Measurements from ENCODE around the gene MAGEA9.

The MAGEA9 gene

GRCh38 chrX:149799938-149800337, 18.2 kb downstream of the MAGEA9 start:
- WGBS, 2 donors (ENCODE audit: extremely low coverage in 2 of 2, insufficient read length in 2 of 2, insufficient replicate concordance in 1 of 2): 100% methylated on average over 1 of the region's 3 CpGs
- H3K4me1 ChIP-seq (ENCODE audit: control insufficient read depth in 2 of 2, insufficient read depth in 1 of 2, low read depth in 1 of 2, low read length in 2 of 2): no peaks in the 10 kb centered on the region
- H3K9me3 ChIP-seq (replicated peaks in 1 of 2; ENCODE audit: control insufficient read depth in 2 of 2, insufficient read depth in 1 of 2, low read depth in 1 of 2, low read length in 2 of 2): no peaks in the 10 kb centered on the region
- no peak overlapping the region for H3K27ac ChIP-seq (replicated peaks; ENCODE audit: low read length)
- H3K36me3 ChIP-seq (replicated peaks in 1 of 2; ENCODE audit: control insufficient read depth in 2 of 2, insufficient read depth in 2 of 2, low read length in 2 of 2): no peaks in the 10 kb centered on the region
- H2AK5ac ChIP-seq (ENCODE audit: low read depth, low read length): no peak overlapping the region
- DNase-seq (ENCODE audit: low spot score): no peak
- no peak overlapping the region for H3K9ac ChIP-seq (ENCODE audit: low read depth, low read length, poor library complexity)
- no peak overlapping the region for H3K4me3 ChIP-seq (ENCODE audit: low read length in 2 of 2)
- no peak overlapping the region for H3K18ac ChIP-seq (ENCODE audit: low read length)
- no peak overlapping the region for H2BK5ac ChIP-seq (ENCODE audit: low read length)
- H3K27me3 ChIP-seq (ENCODE audit: control insufficient read depth in 3 of 3, insufficient read depth in 3 of 3, low read depth in 1 of 3, low read length in 3 of 3): peaks cover 0 to 8% (median 0%) of the 10 kb centered on the region in 3 experiments
- H3K4me2 ChIP-seq (ENCODE audit: insufficient read depth, low read length, poor library complexity, severe bottlenecking): no peak overlapping the region
- H3K23ac ChIP-seq (ENCODE audit: low read depth, low read length, poor library complexity): no peak overlapping the region
- no peak overlapping the region for H2BK15ac ChIP-seq (ENCODE audit: low read length)
- no peaks in the 10 kb centered on the region for H3K79me1 ChIP-seq (ENCODE audit: low read depth, low read length)
- no peak overlapping the region for H4K91ac ChIP-seq (ENCODE audit: low read depth, low read length, poor library complexity)
- no peak overlapping the region for H3K4ac ChIP-seq (ENCODE audit: low read length)
- no peak overlapping the region for H3K14ac ChIP-seq (ENCODE audit: low read length)
- H2BK120ac ChIP-seq (ENCODE audit: low read depth, low read length): no peak overlapping the region
- no peak overlapping the region for H2AFZ ChIP-seq (ENCODE audit: low read length)
- no peak overlapping the region for H2BK12ac ChIP-seq (ENCODE audit: low read length)
- H4K8ac ChIP-seq (ENCODE audit: low read depth, low read length): no peak overlapping the region

GRCh38 chrX:149803458-149804062, 21.8 kb downstream of the MAGEA9 start:
- Histone ChIP-seq H3K4me1 (ENCODE audit: control insufficient read depth in 2 of 2, insufficient read depth in 1 of 2, low read depth in 1 of 2, low read length in 2 of 2) (no peaks in the 10 kb centered on the region), H2BK15ac (ENCODE audit: low read length) (no peak overlapping the region), H3K23ac (ENCODE audit: low read depth, low read length, poor library complexity) (no peak overlapping the region), H2AFZ (ENCODE audit: low read length) (no peak overlapping the region), H2BK5ac (ENCODE audit: low read length) (no peak overlapping the region), H3K9ac (ENCODE audit: low read depth, low read length, poor library complexity) (no peak overlapping the region), H2AK5ac (ENCODE audit: low read depth, low read length) (no peak overlapping the region), H2BK120ac (ENCODE audit: low read depth, low read length) (no peak overlapping the region), H3K9me3 (replicated peaks in 1 of 2; ENCODE audit: control insufficient read depth in 2 of 2, insufficient read depth in 1 of 2, low read depth in 1 of 2, low read length in 2 of 2) (no peaks in the 10 kb centered on the region), H3K4me3 (ENCODE audit: low read length in 2 of 2) (no peak overlapping the region), H3K27ac (replicated peaks; ENCODE audit: low read length) (no peak overlapping the region), H3K14ac (ENCODE audit: low read length) (no peak overlapping the region), H3K79me1 (ENCODE audit: low read depth, low read length) (no peaks in the 10 kb centered on the region), H4K8ac (ENCODE audit: low read depth, low read length) (no peak overlapping the region), H2BK12ac (ENCODE audit: low read length) (no peak overlapping the region), H3K4me2 (ENCODE audit: insufficient read depth, low read length, poor library complexity, severe bottlenecking) (no peak overlapping the region), H3K27me3 (ENCODE audit: control insufficient read depth in 3 of 3, insufficient read depth in 3 of 3, low read depth in 1 of 3, low read length in 3 of 3) (peaks cover 0 to 8% (median 0%) of the 10 kb centered on the region in 3 experiments), H3K36me3 (replicated peaks in 1 of 2; ENCODE audit: control insufficient read depth in 2 of 2, insufficient read depth in 2 of 2, low read length in 2 of 2) (no peaks in the 10 kb centered on the region), H3K18ac (ENCODE audit: low read length) (no peak overlapping the region), H4K91ac (ENCODE audit: low read depth, low read length, poor library complexity) (no peak overlapping the region), H3K4ac (ENCODE audit: low read length) (no peak overlapping the region)
- no CpG with 5 or more reads among the region's 10 CpGs for WGBS, 2 donors (ENCODE audit: extremely low coverage in 2 of 2, insufficient read length in 2 of 2, insufficient replicate concordance in 1 of 2)
- DNase-seq (ENCODE audit: low spot score): no peak

GRCh38 chrX:149804102-149804501, 22.4 kb downstream of the MAGEA9 start:
- Histone ChIP-seq H3K23ac (ENCODE audit: low read depth, low read length, poor library complexity) (no peak overlapping the region), H3K4ac (ENCODE audit: low read length) (no peak overlapping the region), H2BK15ac (ENCODE audit: low read length) (no peak overlapping the region), H2BK12ac (ENCODE audit: low read length) (no peak overlapping the region), H3K79me1 (ENCODE audit: low read depth, low read length) (no peaks in the 10 kb centered on the region), H3K4me3 (ENCODE audit: low read length in 2 of 2) (no peak overlapping the region), H3K36me3 (replicated peaks in 1 of 2; ENCODE audit: control insufficient read depth in 2 of 2, insufficient read depth in 2 of 2, low read length in 2 of 2) (no peaks in the 10 kb centered on the region), H2AFZ (ENCODE audit: low read length) (no peak overlapping the region), H3K4me1 (ENCODE audit: control insufficient read depth in 2 of 2, insufficient read depth in 1 of 2, low read depth in 1 of 2, low read length in 2 of 2) (no peaks in the 10 kb centered on the region), H3K9me3 (replicated peaks in 1 of 2; ENCODE audit: control insufficient read depth in 2 of 2, insufficient read depth in 1 of 2, low read depth in 1 of 2, low read length in 2 of 2) (no peaks in the 10 kb centered on the region), H2AK5ac (ENCODE audit: low read depth, low read length) (no peak overlapping the region), H4K8ac (ENCODE audit: low read depth, low read length) (no peak overlapping the region), H3K18ac (ENCODE audit: low read length) (no peak overlapping the region), H3K27me3 (ENCODE audit: control insufficient read depth in 3 of 3, insufficient read depth in 3 of 3, low read depth in 1 of 3, low read length in 3 of 3) (peaks cover 0 to 8% (median 0%) of the 10 kb centered on the region in 3 experiments), H3K9ac (ENCODE audit: low read depth, low read length, poor library complexity) (no peak overlapping the region), H4K91ac (ENCODE audit: low read depth, low read length, poor library complexity) (no peak overlapping the region), H2BK5ac (ENCODE audit: low read length) (no peak overlapping the region), H2BK120ac (ENCODE audit: low read depth, low read length) (no peak overlapping the region), H3K4me2 (ENCODE audit: insufficient read depth, low read length, poor library complexity, severe bottlenecking) (no peak overlapping the region), H3K14ac (ENCODE audit: low read length) (no peak overlapping the region), H3K27ac (replicated peaks; ENCODE audit: low read length) (no peak overlapping the region)
- DNase-seq (ENCODE audit: low spot score): no peak
- no CpG with 5 or more reads among the region's 6 CpGs for WGBS, 2 donors (ENCODE audit: extremely low coverage in 2 of 2, insufficient read length in 2 of 2, insufficient replicate concordance in 1 of 2)

GRCh38 chrX:149807747-149808458, 26.2 kb downstream of the MAGEA9 start:
- Histone ChIP-seq H3K4ac (ENCODE audit: low read length) (no peak overlapping the region), H4K91ac (ENCODE audit: low read depth, low read length, poor library complexity) (no peak overlapping the region), H3K27me3 (ENCODE audit: control insufficient read depth in 3 of 3, insufficient read depth in 3 of 3, low read depth in 1 of 3, low read length in 3 of 3) (peaks cover 0 to 8% (median 0%) of the 10 kb centered on the region in 3 experiments), H3K4me3 (ENCODE audit: low read length in 2 of 2) (no peak overlapping the region), H3K9me3 (replicated peaks in 1 of 2; ENCODE audit: control insufficient read depth in 2 of 2, insufficient read depth in 1 of 2, low read depth in 1 of 2, low read length in 2 of 2) (no peaks in the 10 kb centered on the region), H3K18ac (ENCODE audit: low read length) (no peak overlapping the region), H2BK5ac (ENCODE audit: low read length) (no peak overlapping the region), H2BK12ac (ENCODE audit: low read length) (no peak overlapping the region), H3K79me1 (ENCODE audit: low read depth, low read length) (no peaks in the 10 kb centered on the region), H3K36me3 (replicated peaks in 1 of 2; ENCODE audit: control insufficient read depth in 2 of 2, insufficient read depth in 2 of 2, low read length in 2 of 2) (no peaks in the 10 kb centered on the region), H3K9ac (ENCODE audit: low read depth, low read length, poor library complexity) (no peak overlapping the region), H3K4me1 (ENCODE audit: control insufficient read depth in 2 of 2, insufficient read depth in 1 of 2, low read depth in 1 of 2, low read length in 2 of 2) (no peaks in the 10 kb centered on the region), H3K23ac (ENCODE audit: low read depth, low read length, poor library complexity) (no peak overlapping the region), H2AFZ (ENCODE audit: low read length) (no peak overlapping the region), H2BK15ac (ENCODE audit: low read length) (no peak overlapping the region), H3K4me2 (ENCODE audit: insufficient read depth, low read length, poor library complexity, severe bottlenecking) (no peak overlapping the region), H2BK120ac (ENCODE audit: low read depth, low read length) (no peak overlapping the region), H3K27ac (replicated peaks; ENCODE audit: low read length) (no peak overlapping the region), H2AK5ac (ENCODE audit: low read depth, low read length) (no peak overlapping the region), H3K14ac (ENCODE audit: low read length) (no peak overlapping the region), H4K8ac (ENCODE audit: low read depth, low read length) (no peak overlapping the region)
- no peak for DNase-seq (ENCODE audit: low spot score)
- no CpG with 5 or more reads among the region's 12 CpGs for whole genome bisulfite sequencing, 2 donors (ENCODE audit: extremely low coverage in 2 of 2, insufficient read length in 2 of 2, insufficient replicate concordance in 1 of 2)

Data from neuronal stem cell (in vitro differentiated cells).